HG03060 (cell line): ENCODE measurements around the gene GUCY2C.

Experiments used
- ATAC-seq: cut with Tn5 transposase; IDR thresholded peaks from one replicate; pipeline ENCODE4 v1.9.1; 2021; ENCODE audit warnings: low read depth, moderate number of reproducible peaks; ENCODE audit not compliant: unreplicated experiment

GUCY2C gene

GRCh38 chr12:14576896-14577295 lies 119.5 kb downstream of the GUCY2C start:
- ATAC-seq, result no peak

GRCh38 chr12:14575585-14575984 lies 120.8 kb downstream of the GUCY2C start:
- ATAC-seq, result no peak

- no peak for ATAC-seq
Measured at GRCh38 chr12:14573118-14573517, 123.3 kb downstream of the GUCY2C start.

GRCh38 chr12:14572401-14572800 lies 124.0 kb downstream of the GUCY2C start:
- ATAC-seq, result no peak

GRCh38 chr12:14571779-14572178 lies 124.6 kb downstream of the GUCY2C start:
- no peak for ATAC-seq

GRCh38 chr12:14570231-14570630 lies 126.2 kb downstream of the GUCY2C start:
- no peak for ATAC-seq

- no peak for ATAC-seq
Measured at GRCh38 chr12:14567351-14568162, 128.8 kb downstream of the GUCY2C start, which contains the start of gene PLBD1. Gene PLBD1, minus strand, starts transcription at chr12:14567883. Its CDS starts 187 bp downstream, at chr12:14567696.

GRCh38 chr12:14564336-14564959 lies 132.0 kb downstream of the GUCY2C start:
- no peak for ATAC-seq

GRCh38 chr12:14563046-14563445 lies 133.4 kb downstream of the GUCY2C start:
- ATAC-seq, result no peak
